Upper lobe of right lung (tissue), 1 donor: ENCODE data around the gene NMT1. TPM values are rescaled to one million over a fixed set of nuclear protein-coding genes. Genes with fewer than 3 reads are reported as not detected.

ENCODE experiments used
- ATAC-seq: fragments of 200-7000 bp; cut with Tn5 transposase; one replicate; pipeline ENCODE4 v1.9.1; 2020; ENCODE audit warnings: mild to moderate bottlenecking, moderate library complexity
- DNase-seq: peaks from one replicate; pipeline ENCODE4 v3.0.0-alpha.2; 2020
- H3K27ac ChIP-seq: fragments of 200-600 bp; one replicate; pipeline ENCODE4 v1.8.0; 2022
- H3K27me3 ChIP-seq: fragments of 200-600 bp; one replicate; pipeline ENCODE4 v1.8.0; 2022; ENCODE audit warnings: mild to moderate bottlenecking
- H3K36me3 ChIP-seq: fragments of 200-600 bp; one replicate; pipeline ENCODE4 v1.8.0; 2022
- H3K4me1 ChIP-seq: fragments of 200-600 bp; one replicate; pipeline ENCODE4 v1.8.0; 2022
- H3K4me3 ChIP-seq: fragments of 200-600 bp; one replicate; pipeline ENCODE4 v1.8.0; 2022; ENCODE audit warnings: mild to moderate bottlenecking
- H3K9me3 ChIP-seq: fragments of 200-600 bp; one replicate; pipeline ENCODE4 v1.8.0; 2022
- intact Hi-C: fragments of 100-400 bp; cut with DNase I; formaldehyde crosslinking; loops from one replicate; pipeline ENCODE4 v1.11.0; 2022
- total RNA-seq: library from RNA; stranded (reverse); fragmentation: NEBNext Ultra II Directional; extraction: Animal tissue kit (Norgen Biotek cat#: 25700); gene quantifications from one replicate; pipeline ENCODE4 v1.2.1, GENCODE V29; 2021
- TF ChIP-seq, protein P1 (sequence below): fragments of 200-600 bp; IDR thresholded peaks from one replicate; pipeline ENCODE4 v1.8.0; 2022; ENCODE audit warnings: antibody characterized with exemption
- donor health status: DM: no; HTN: yes; CAD: no; lungs with severe emphysema.

Gene NMT1
- total RNA-seq, 1 donor from 2014 or later: 107 TPM

DNA sequence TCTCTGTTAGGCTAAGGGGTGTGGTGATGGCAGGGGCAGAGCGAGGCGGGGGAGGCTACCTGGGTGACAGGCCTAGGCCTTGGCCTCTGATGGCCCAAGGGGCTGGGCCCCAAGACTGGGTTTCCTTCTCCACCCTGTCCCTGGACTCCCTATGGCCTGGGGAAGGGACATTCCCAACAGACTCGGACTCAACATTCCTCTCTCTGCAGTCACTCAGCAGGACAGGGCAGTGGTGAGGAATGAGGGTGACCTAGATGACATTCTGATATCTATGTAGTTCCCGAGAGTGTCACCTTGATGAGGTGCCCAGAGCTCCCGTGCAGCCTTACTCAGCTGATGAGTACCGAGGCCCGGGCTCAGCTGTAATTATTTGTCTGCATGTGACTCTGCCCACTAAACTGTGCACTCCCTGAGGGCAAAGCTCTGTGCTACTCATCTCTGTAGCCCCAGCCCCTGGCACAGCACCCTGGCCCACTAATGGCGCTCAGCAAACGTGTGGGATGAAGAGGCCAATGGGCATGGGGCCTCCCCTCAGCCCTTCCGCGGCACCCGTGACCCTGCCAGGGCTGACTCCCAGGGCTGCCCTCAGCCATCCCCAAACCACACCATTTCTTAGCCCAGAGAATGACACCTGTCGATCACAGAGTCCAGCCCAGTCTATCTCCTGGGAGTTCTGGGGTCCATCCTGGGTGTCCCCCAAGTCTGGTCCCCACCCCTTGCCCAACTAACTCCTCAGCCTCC, 69.0 kb downstream of the NMT1 start:
- Histone ChIP-seq H3K27me3 (no peaks in the 10 kb centered on the region), H3K4me1 (peaks cover 38% of the 10 kb centered on the region), H3K36me3 (no peaks in the 10 kb centered on the region), H3K27ac (peak overlapping the region; percentile 78), H3K4me3 (no peak overlapping the region), H3K9me3 (no peaks in the 10 kb centered on the region)
- TF ChIP-seq, protein P1, sequence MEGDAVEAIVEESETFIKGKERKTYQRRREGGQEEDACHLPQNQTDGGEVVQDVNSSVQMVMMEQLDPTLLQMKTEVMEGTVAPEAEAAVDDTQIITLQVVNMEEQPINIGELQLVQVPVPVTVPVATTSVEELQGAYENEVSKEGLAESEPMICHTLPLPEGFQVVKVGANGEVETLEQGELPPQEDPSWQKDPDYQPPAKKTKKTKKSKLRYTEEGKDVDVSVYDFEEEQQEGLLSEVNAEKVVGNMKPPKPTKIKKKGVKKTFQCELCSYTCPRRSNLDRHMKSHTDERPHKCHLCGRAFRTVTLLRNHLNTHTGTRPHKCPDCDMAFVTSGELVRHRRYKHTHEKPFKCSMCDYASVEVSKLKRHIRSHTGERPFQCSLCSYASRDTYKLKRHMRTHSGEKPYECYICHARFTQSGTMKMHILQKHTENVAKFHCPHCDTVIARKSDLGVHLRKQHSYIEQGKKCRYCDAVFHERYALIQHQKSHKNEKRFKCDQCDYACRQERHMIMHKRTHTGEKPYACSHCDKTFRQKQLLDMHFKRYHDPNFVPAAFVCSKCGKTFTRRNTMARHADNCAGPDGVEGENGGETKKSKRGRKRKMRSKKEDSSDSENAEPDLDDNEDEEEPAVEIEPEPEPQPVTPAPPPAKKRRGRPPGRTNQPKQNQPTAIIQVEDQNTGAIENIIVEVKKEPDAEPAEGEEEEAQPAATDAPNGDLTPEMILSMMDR: no peak
- intact Hi-C loops: no loop called here
- ATAC-seq (no peak), DNase-seq (no peak)

GRCh38 chr17:45130681-45131615, 69.8 kb downstream of the NMT1 start:
- no peaks in the 10 kb centered on the region for H3K9me3 ChIP-seq
- H3K4me3 ChIP-seq: peak overlapping the region; percentile 79
- ATAC-seq (no peak), DNase-seq (peak; percentile 58)
- peak overlapping the region; percentile 17 for H3K27ac ChIP-seq
- H3K27me3 ChIP-seq: no peaks in the 10 kb centered on the region
- intact Hi-C loops: no loop called here
- H3K4me1 ChIP-seq: peaks cover 41% of the 10 kb centered on the region
- no peaks in the 10 kb centered on the region for H3K36me3 ChIP-seq
- TF ChIP-seq, protein P1: no peak

GRCh38 chr17:45131616-45132319, 70.7 kb downstream of the NMT1 start:
- Histone ChIP-seq H3K4me1 (peaks cover 47% of the 10 kb centered on the region), H3K4me3 (peak overlapping the region; percentile 79), H3K27ac (peak overlapping the region; percentile 92), H3K27me3 (no peaks in the 10 kb centered on the region), H3K36me3 (no peaks in the 10 kb centered on the region), H3K9me3 (no peaks in the 10 kb centered on the region)
- TF ChIP-seq, protein P1: peak; percentile 90
- intact Hi-C loops: no loop called here
- no peak for ATAC-seq
- peak; percentile 80 for DNase-seq

DNA sequence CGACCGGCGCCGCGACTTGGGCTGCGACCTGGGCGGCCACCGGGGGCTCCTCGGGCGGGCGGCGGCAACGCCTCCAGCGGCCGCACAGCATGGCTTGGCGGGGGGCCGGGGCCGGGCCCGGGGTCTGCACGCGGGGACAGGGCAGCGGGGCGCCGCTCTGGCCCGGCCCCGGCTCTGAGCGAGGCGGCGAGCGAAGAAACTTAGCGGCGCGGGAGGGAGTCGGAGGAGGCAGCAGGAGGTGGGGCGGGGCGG, 71.1 kb downstream of the NMT1 start, which contains the start of gene PLCD3:
Gene PLCD3 (minus strand): TSS at position 196 of the 252 bp plus-strand sequence. CDS start 105 bp downstream, at position 91.
- TF ChIP-seq, protein P1: no peak
- intact Hi-C loops: no loop called here
- peak within 1 kb of the TSS; percentile 79 for H3K4me3 ChIP-seq
- H3K4me1 ChIP-seq: peaks cover 42% of the 10 kb centered on the region
- no peaks in the 10 kb centered on the region for H3K36me3 ChIP-seq
- DNase-seq: no peak
- H3K27ac ChIP-seq: peak within 1 kb of the TSS; percentile 92
- H3K27me3 ChIP-seq: no peaks in the 10 kb centered on the region
- no peak for ATAC-seq
- no peaks in the 10 kb centered on the region for H3K9me3 ChIP-seq

- peak; percentile 91 for DNase-seq
- intact Hi-C loops: no loop called here
- Histone ChIP-seq H3K27ac (peak overlapping the region; percentile 92), H3K4me3 (peak overlapping the region; percentile 79), H3K9me3 (no peaks in the 10 kb centered on the region), H3K4me1 (peaks cover 39% of the 10 kb centered on the region), H3K27me3 (no peaks in the 10 kb centered on the region), H3K36me3 (no peaks in the 10 kb centered on the region)
- peak; percentile 75 for ATAC-seq
- TF ChIP-seq, protein P1: peak; percentile 77
Measured at GRCh38 chr17:45132572-45133463, 71.7 kb downstream of the NMT1 start.
